GM06990 (cell line): ENCODE results near the gene PLXNA4.

ENCODE experiments used
- DNase-seq: peaks from one replicate; pipeline ENCODE4 v3.0.0-alpha.2; 2011; ENCODE audit not compliant: insufficient read length; ENCODE audit errors: extremely low read depth
- H3K27me3 ChIP-seq: replicated peaks from 2 replicates; pipeline ENCODE4 v1.6.0; 2011; ENCODE audit warnings: low read length; ENCODE audit not compliant: control insufficient read depth, insufficient read depth
- H3K36me3 ChIP-seq: 2 replicates; pipeline ENCODE4 v1.5.1; 2011; ENCODE audit warnings: low read length; ENCODE audit not compliant: control insufficient read depth, insufficient read depth
- H3K4me3 ChIP-seq: replicated peaks from 2 replicates; pipeline ENCODE4 v1.5.1; 2011; ENCODE audit warnings: low read depth, mild to moderate bottlenecking, control low read depth, low read length
- TF ChIP-seq, protein P1 (sequence below): IDR thresholded peaks from 2 replicates; pipeline ENCODE4 v1.5.1; 2011; ENCODE audit warnings: low read length, control low read depth, mild to moderate bottlenecking, inconsistent platforms; ENCODE audit not compliant: insufficient read depth, poor library complexity, severe bottlenecking

Gene PLXNA4

DNA sequence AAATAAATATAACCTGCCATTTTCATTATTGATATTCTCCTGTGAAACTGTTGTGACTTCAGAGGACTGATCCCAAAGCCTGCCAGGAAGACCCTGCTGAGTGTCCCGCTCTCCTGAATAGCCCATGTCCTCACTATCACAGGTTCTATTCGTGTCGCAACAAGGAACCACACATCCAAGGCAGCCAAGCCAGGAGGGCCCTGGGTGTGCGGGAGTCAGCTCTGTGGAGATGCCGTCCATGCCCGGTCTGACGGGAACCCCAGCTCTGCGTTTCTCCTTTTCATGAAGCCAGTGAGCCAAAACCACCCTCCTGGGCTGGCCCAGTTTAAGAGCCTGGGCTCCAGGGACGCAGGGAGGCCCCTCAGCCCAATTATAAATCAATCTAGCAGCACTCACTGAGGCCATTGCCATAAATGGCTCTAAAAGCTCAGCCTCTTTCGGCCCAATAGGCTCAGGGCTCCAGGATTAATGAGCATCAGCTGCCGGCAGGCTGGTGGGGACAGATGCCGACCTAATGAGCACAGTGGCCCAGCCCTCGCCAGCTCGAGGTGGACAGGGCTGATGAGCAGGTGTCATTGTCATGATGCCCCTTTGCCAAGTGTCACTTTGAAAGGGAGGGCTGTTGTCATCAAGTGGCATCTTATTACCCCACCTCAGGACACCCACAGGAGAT lies 177.9 kb downstream of the PLXNA4 start:
- Histone ChIP-seq H3K4me3 (no peak overlapping the region), H3K36me3 (no peaks in the 10 kb centered on the region), H3K27me3 (peaks cover 2% of the 10 kb centered on the region; the same call in 1 of the 2 replicates)
- TF ChIP-seq, protein P1, sequence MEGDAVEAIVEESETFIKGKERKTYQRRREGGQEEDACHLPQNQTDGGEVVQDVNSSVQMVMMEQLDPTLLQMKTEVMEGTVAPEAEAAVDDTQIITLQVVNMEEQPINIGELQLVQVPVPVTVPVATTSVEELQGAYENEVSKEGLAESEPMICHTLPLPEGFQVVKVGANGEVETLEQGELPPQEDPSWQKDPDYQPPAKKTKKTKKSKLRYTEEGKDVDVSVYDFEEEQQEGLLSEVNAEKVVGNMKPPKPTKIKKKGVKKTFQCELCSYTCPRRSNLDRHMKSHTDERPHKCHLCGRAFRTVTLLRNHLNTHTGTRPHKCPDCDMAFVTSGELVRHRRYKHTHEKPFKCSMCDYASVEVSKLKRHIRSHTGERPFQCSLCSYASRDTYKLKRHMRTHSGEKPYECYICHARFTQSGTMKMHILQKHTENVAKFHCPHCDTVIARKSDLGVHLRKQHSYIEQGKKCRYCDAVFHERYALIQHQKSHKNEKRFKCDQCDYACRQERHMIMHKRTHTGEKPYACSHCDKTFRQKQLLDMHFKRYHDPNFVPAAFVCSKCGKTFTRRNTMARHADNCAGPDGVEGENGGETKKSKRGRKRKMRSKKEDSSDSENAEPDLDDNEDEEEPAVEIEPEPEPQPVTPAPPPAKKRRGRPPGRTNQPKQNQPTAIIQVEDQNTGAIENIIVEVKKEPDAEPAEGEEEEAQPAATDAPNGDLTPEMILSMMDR = no peak
- no peak for DNase-seq

DNA sequence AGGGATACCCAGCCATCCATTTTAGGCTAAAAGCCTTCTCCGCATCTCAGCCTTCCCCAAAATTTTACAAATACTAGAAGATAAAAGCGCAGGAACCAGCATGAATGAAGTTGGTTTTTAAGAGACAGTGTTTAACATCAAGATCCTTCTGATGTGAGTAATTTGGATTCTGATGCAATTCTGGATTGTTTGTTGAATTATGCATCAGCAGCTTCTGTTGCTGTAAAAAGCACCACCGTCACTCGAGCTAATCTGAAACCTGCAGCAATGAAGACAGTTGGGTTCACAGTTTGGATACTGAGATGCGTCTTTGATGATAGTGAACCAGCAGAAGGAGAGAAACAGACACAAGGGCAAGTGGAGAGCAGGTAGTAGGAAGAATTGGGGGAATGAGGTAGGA lies 179.2 kb downstream of the PLXNA4 start:
- no peaks in the 10 kb centered on the region for H3K36me3 ChIP-seq
- TF ChIP-seq, protein P1 = no peak
- H3K27me3 ChIP-seq = peaks cover 2% of the 10 kb centered on the region; the same call in 1 of the 2 replicates
- no peak overlapping the region for H3K4me3 ChIP-seq
- DNase-seq = no peak

DNA sequence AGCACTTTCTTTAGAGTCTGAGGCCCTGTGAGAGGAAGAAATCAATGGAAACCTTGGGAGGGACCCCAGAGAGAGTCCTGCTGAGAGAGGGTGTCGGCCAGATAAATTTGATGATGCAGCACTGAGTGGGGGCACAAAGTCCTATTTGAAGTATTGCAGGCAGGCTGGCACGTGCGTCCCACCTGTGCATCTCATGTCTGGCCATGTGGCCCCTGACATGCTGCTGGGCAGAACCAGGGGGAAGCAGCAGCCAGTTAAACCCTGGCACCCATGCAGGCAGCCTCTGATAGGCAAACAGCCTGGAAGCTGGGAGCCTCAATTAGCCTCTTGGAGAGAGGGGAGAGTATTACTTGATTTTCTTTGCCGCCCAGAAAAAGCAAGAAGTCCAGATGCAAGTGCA lies 180.9 kb downstream of the PLXNA4 start:
- TF ChIP-seq, protein P1 = no peak
- DNase-seq = no peak
- Histone ChIP-seq H3K4me3 (no peak overlapping the region), H3K36me3 (no peaks in the 10 kb centered on the region), H3K27me3 (peaks cover 2% of the 10 kb centered on the region; the same call in 1 of the 2 replicates)

DNA sequence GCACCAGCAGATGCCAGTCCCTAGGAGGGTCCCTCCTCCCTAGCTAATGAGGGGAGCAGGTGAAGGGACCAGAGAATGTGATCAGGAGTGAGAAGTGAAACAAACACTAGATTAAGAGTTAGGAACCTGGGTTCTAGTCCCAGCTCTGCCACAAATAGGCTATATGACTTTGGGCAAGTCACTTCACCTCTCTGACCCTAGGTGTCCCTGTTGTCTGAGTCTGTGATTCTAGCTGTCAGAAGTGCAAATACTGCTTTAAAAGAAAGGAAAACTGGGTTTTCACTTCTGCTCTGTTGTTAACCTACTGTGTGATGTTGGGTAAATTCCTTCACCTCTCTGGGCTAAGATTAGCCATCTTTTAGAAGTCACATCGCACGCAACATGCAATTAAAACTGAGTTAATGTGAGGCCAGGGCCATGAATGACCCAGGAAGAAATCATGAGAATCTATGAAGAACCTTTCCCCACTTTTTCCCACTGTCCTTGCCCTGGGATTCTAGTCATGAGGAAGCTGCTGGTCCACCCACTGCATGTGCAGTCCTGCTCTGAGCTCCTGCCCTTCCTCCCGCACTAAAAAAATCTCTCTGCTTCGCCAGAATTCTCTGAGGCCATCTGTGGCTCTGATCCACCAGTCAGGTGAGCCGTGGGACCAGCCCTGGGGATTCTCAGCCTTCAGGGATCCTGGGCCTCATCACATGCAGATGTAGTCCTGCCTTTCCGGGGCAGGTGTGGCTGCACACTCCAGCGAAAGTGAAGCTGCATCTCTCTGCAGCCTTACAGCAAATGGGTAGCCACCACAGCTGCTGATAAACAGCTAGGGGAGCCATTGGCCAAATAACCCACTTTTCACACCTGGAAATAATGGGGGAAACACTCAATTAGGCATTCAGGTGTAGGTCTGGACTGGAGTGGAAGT lies 181.7 kb downstream of the PLXNA4 start:
- Histone ChIP-seq H3K4me3 (no peak overlapping the region), H3K36me3 (no peaks in the 10 kb centered on the region), H3K27me3 (peaks cover 2% of the 10 kb centered on the region; the same call in 1 of the 2 replicates)
- TF ChIP-seq, protein P1 = peak; percentile 18
- DNase-seq = no peak

DNA sequence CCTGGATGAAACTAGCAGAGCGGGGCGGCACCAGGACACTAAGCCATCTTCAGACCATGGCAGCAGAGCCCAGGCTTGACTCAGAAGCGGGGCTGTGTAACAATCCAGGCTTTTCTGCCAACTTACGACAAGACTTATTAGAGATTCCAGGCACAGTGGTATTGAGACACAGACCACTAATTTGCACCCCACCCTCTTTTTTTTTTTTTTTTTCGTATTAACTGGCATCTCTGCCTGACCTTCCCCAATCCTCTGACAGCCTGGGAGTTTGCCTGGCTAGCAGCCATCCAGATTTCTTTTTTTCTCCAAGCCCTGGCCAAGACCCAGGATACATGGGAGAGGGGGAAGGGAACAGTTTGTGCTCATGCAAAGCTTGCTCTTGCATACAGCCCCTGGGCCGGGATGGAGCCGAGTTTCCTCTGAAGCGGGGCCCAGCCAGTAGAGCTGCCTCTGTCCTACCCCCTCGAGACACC lies 182.4 kb downstream of the PLXNA4 start:
- TF ChIP-seq, protein P1 = no peak
- Histone ChIP-seq H3K27me3 (peaks cover 2% of the 10 kb centered on the region; the same call in 1 of the 2 replicates), H3K4me3 (no peak overlapping the region), H3K36me3 (no peaks in the 10 kb centered on the region)
- no peak for DNase-seq
